Calu3 (cell line): ENCODE measurements around the gene SPRR2G. TPM values are rescaled to one million over a fixed set of nuclear protein-coding genes. Genes with fewer than 3 reads are reported as not detected.

Experiments
- Bru-seq: library from RNA; stranded (reverse); fragments of 400-500 nt; gene quantifications from one replicate; lab custom pipeline; 2021; lab: Mats Ljungman, UMichigan
- BruChase-seq, 2 experiments: library from RNA; stranded (reverse); fragments of 400-500 nt; gene quantifications; one replicate each; lab custom pipeline; 2021; lab: Mats Ljungman, UMichigan
- BruUV-seq: library from RNA; stranded (reverse); fragments of 400-500 nt; replicated peaks from 2 replicates; lab custom pipeline; 2021; lab: Mats Ljungman, UMichigan
- CTCF ChIA-PET: fragments of 300-600 bp; sonication (Branson Sonifier 250); formaldehyde crosslinking; loops from one replicate; lab custom pipeline; 2022; ENCODE audit warnings: antibody characterized with exemption; lab: Charles Lee
- DNase-seq: peaks from one replicate; pipeline ENCODE4 v3.0.0; 2022
- H3K27ac Mint-ChIP-seq: one replicate; pipeline ENCODE4 v1.8.0; 2022; ENCODE audit warnings: mixed read lengths; ENCODE audit not compliant: unreplicated experiment
- H3K27me3 Mint-ChIP-seq: one replicate; pipeline ENCODE4 v1.8.0; 2022; ENCODE audit warnings: mixed read lengths; ENCODE audit not compliant: unreplicated experiment
- H3K36me3 Mint-ChIP-seq: one replicate; pipeline ENCODE4 v1.8.0; 2022; ENCODE audit warnings: mild to moderate bottlenecking, moderate library complexity, mixed read lengths; ENCODE audit not compliant: insufficient read depth, unreplicated experiment
- H3K4me1 Mint-ChIP-seq: one replicate; pipeline ENCODE4 v1.8.0; 2022; ENCODE audit warnings: mild to moderate bottlenecking, low read depth, mixed read lengths; ENCODE audit not compliant: unreplicated experiment
- H3K4me3 Mint-ChIP-seq: one replicate; pipeline ENCODE4 v1.8.0; 2022; ENCODE audit warnings: mild to moderate bottlenecking, low read depth, moderate library complexity, mixed read lengths; ENCODE audit not compliant: unreplicated experiment
- H3K9me3 Mint-ChIP-seq: one replicate; pipeline ENCODE4 v1.8.0; 2022; ENCODE audit warnings: low read depth, mixed read lengths; ENCODE audit not compliant: unreplicated experiment
- CTCF ChIP-seq: fragments of 200-600 bp; IDR thresholded peaks from one replicate; pipeline ENCODE4 v1.8.0; 2022; ENCODE audit warnings: antibody characterized with exemption; ENCODE audit not compliant: unreplicated experiment
- intact Hi-C: fragments of 100-400 bp; cut with micrococcal nuclease; formaldehyde crosslinking; loops from one replicate; pipeline ENCODE4 v1.10.0; 2022; ENCODE audit not compliant: unreplicated experiment
- long read RNA-seq: library from polyadenylated mRNA; stranded (forward); transcript quantifications from one replicate; pipeline ENCODE4 v2.0.0, GENCODE V29; 2022
- total RNA-seq: library from RNA; stranded (reverse); gene quantifications from 2 replicates; pipeline ENCODE4 v1.2.3, GENCODE V29; 2022

SPRR2G gene
- not detected in 2 replicates for total RNA-seq
- Bru-seq, nascent RNA: not detected
- not detected for BruChase-seq, experiment 1, labeled RNA remaining after a 6-hour chase
- BruChase-seq, experiment 2, labeled RNA remaining after a 2-hour chase: not detected
- long read RNA-seq: 0 reads

GRCh38 chr1:153150846-153151245, at the start of gene SPRR2G:
Gene SPRR2G, minus strand, starts transcription at chr1:153150890. Its CDS starts 780 bp downstream, at chr1:153150110.
- Mint-ChIP-seq H3K36me3 (no peaks in the 10 kb centered on the region), H3K4me3 (no peak within 1 kb of the TSS), H3K9me3 (no peaks in the 10 kb centered on the region), H3K4me1 (no peaks in the 10 kb centered on the region), H3K27ac (no peak within 1 kb of the TSS), H3K27me3 (peaks cover 33% of the 10 kb centered on the region)
- intact Hi-C loops: no loop called here
- CTCF ChIA-PET: no interaction called here
- no peak for TF ChIP-seq CTCF
- DNase-seq: no peak
- no TSS peak for BruUV-seq

- H3K27me3 Mint-ChIP-seq: peaks cover 76% of the 10 kb centered on the region
- H3K9me3 Mint-ChIP-seq: no peaks in the 10 kb centered on the region
- CTCF ChIA-PET: interaction anchor here (2.2 kb wide), 1 partner anchor 325 kb away, joined by 12 read pairs; no protein-coding TSS in a partner anchor
- H3K4me1 Mint-ChIP-seq: peaks cover 8% of the 10 kb centered on the region
- no peaks in the 10 kb centered on the region for H3K36me3 Mint-ChIP-seq
- no peak overlapping the region for H3K4me3 Mint-ChIP-seq
- intact Hi-C loops: loop anchor here (10.0 kb wide), 1 partner anchor 540 kb away; no protein-coding TSS in a partner anchor
- no peak overlapping the region for H3K27ac Mint-ChIP-seq
- no peak for TF ChIP-seq CTCF
- no TSS peak for BruUV-seq
- DNase-seq: no peak
Measured at GRCh38 chr1:153195216-153195615, 44.5 kb upstream of the SPRR2G start.

GRCh38 chr1:153194331-153195050, 43.8 kb upstream of the SPRR2G start:
- DNase-seq: no peak
- CTCF ChIA-PET: interaction anchor here (2.8 kb wide), 1 partner anchor 323 kb away, joined by 76 read pairs; no protein-coding TSS in a partner anchor
- intact Hi-C loops: loop anchor here (5.0 to 10.0 kb wide), 2 partner anchors 97 to 540 kb away; no protein-coding TSS in a partner anchor
- Mint-ChIP-seq H3K4me3 (no peak overlapping the region), H3K9me3 (no peaks in the 10 kb centered on the region), H3K36me3 (no peaks in the 10 kb centered on the region), H3K4me1 (peaks cover 9% of the 10 kb centered on the region), H3K27me3 (peaks cover 69% of the 10 kb centered on the region), H3K27ac (no peak overlapping the region)
- TF ChIP-seq CTCF: no peak
- no TSS peak for BruUV-seq

GRCh38 chr1:153192697-153193096, 42.0 kb upstream of the SPRR2G start:
- intact Hi-C loops: loop anchor here (1.0 to 10.0 kb wide), 4 partner anchors 95 to 538 kb away; no protein-coding TSS in a partner anchor

More at GRCh38 chr1:153192697-153193096, 42.0 kb upstream of the SPRR2G start:
- no peaks in the 10 kb centered on the region for H3K9me3 Mint-ChIP-seq
- peak; percentile 80 for DNase-seq
- no peaks in the 10 kb centered on the region for H3K36me3 Mint-ChIP-seq
- CTCF ChIA-PET: interaction anchor here (0.6 to 2.8 kb wide), 32 partner anchors 28 to 659 kb away, joined by 3 to 76 read pairs (median 5); partner anchors contain the start of genes IVL and SMCP
- no TSS peak for BruUV-seq
- H3K4me3 Mint-ChIP-seq: no peak overlapping the region
- H3K4me1 Mint-ChIP-seq: peaks cover 9% of the 10 kb centered on the region
- H3K27me3 Mint-ChIP-seq: peaks cover 51% of the 10 kb centered on the region
- no peak overlapping the region for H3K27ac Mint-ChIP-seq
- TF ChIP-seq CTCF: peak; percentile 78
